HG03139 (cell line): ENCODE data around the gene TAOK2.
"Not testable (repeated sequence)": the region's sequence is repeated elsewhere in the genome, so short reads cannot be mapped to it uniquely, and the experiment has no call there.

Source experiments
- ATAC-seq: cut with Tn5 transposase; IDR thresholded peaks from one replicate; pipeline ENCODE4 v1.9.1; 2021; ENCODE audit not compliant: unreplicated experiment

The TAOK2 gene

DNA sequence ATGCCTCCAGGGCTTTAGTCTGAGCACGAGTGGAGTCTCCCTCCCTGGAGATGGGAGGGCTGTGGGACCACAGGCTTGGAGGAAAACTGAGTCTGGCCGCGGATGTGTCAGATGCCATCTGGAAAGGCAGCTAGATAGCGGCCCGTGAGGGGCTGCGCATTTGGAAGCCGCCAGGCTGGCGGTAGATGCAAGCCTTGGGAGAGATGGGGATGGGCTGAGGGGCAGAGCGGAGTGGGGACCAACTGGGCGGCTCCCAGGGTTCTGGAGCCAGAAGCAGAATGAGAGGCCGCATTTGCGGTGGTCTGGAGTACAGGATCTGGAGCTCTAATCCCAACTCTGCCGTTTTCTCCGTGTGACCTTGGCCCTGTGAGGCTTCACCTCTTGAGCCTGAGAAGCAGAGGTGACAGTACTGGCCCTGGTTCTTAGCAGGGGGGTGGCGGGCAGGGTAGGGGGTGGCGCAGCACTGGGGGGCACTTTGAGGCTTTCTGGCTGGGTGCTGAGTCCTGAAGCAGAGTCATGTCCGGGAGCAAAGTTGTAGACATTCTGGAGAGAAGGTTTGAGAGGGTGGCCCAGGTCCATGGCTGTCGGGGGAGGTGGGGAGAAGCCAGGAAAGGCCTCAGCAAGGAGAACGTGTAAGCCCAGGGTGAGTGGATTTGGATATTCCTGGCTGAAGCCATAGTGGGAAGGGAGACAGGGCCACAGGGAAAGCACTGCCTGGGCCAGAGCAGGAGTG, 29.1 kb downstream of the TAOK2 start:
- no peak for ATAC-seq

DNA sequence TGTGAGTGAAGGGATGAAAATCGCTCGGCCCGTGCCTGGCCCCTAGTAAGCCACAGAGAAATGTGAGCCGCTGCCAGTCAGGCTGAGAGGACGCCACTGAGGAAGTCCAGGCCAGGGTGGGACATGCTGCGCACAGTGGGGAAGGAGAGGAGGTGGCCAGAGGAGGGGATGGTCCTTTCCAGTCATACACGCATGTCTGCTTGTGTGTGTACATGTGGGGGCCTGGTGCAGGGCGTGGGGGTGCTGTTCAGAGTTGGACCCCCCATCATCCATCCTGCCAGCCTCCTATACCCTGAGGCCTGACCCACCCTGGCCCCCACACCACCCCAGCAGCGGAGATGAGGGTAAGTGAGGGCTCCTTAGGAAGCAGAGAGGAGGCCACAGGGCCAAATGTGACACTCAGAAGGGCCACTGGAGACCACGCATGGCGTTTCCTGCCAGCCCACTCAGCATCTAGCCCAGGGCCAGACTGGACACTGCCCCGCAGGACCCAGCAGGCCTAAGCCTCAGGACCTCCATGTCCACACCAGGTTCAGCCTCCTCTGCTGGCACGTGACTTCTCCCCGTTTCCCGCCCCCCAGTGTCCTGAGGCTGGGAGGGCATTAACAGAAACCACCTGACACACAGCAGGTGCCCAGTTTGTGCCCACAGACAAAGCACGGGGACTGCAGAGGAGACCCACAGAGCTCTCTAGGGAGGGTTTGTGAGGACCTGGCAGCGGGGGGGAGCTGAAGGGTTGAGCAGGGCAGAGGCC, 30.2 kb downstream of the TAOK2 start:
- ATAC-seq = no peak

DNA sequence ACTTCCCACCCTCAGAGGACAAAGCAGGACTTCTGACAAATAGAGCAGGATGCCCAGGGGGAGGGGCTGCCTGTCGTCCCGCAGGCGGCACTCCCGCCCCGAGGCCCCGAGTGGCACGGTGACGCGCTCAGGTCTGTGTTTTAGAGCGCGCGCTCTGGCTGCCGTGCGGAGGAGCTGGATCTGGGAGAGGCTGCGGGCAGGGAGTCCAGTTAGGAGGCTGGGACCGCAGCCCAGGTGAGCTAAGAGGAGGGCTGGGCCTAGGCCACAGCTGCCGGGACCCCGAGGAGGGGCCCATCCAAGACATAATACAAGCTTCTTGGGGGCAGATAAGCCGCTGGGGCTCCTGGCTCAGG, 30.7 kb downstream of the TAOK2 start:
- ATAC-seq = no peak

DNA sequence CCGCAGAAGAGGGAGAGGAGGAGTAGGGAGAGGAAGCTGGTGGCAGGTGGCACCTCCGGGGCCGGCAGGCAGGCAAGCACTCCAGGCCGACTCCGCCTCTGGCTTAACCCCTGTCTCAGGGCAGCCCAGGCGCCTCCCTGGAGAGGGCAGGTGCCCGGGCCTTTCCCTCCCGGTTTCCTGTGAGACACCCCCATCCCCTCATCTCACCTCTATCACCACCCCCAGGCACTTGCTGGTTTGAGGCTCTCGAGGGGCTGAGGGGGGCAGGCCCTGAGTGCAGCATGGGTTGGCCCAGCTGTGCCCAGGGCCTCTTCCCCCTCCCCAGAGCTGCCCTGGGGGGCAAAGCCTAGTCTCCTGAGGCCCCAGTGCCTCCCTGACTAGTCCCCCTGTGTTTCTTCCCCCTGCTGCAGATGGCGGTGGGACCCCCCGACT, 31.2 kb downstream of the TAOK2 start:
- no peak for ATAC-seq

DNA sequence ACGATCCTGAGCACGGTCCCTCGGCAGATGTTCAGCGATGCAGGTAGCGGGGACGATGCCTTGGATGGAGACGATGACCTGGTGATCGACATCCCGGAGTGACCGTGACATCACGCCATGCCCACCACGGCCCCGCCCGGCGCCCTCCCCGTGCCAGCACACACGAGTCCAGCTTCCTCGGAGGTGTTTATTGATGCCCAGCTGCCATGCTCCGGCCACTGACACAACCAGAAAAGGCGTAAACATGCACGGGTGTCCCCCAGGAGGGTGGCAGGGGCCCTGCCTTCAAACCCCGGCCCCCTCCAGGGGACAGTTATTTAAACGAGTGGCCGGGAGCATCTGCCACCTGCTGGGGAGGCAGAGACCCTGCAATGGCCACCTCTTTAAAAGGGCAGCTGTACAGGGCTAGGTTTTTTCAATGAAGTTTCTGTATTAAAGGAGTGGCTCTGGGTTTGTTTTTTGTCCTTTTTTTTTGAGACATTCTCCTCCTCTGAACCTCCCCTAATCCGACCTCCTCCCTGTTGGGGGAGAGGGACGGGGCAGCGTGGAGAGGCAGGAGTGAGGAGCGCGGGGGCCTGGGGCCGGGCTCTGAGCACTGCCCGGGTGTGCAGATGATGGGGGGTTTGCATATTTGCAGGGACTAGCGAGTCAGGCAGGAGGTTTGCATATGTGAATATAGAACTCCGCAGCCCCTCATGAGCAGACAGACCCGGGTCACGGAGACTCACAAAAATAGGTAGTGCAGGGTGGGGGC, 31.9 kb downstream of the TAOK2 start:
- ATAC-seq = no peak

DNA sequence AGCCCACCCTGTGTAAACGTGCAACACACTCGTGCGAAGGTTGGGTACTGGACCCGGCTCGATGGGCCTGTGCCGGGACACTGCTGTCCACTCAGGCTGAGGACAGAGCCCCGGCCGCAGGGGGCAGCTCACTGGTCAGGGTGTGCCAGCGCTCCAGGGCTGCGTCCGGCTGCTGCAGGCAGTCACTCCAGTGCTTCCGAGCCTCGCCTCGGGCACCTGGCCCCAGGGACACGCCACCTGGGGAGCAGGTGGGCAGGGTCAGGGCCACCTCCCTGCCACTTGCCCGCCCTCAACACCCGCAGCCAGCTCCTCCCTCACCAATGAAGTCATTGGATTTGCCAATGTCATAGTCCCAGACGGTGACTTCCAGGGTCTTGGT, 32.4 kb downstream of the TAOK2 start:
- ATAC-seq = no peak

DNA sequence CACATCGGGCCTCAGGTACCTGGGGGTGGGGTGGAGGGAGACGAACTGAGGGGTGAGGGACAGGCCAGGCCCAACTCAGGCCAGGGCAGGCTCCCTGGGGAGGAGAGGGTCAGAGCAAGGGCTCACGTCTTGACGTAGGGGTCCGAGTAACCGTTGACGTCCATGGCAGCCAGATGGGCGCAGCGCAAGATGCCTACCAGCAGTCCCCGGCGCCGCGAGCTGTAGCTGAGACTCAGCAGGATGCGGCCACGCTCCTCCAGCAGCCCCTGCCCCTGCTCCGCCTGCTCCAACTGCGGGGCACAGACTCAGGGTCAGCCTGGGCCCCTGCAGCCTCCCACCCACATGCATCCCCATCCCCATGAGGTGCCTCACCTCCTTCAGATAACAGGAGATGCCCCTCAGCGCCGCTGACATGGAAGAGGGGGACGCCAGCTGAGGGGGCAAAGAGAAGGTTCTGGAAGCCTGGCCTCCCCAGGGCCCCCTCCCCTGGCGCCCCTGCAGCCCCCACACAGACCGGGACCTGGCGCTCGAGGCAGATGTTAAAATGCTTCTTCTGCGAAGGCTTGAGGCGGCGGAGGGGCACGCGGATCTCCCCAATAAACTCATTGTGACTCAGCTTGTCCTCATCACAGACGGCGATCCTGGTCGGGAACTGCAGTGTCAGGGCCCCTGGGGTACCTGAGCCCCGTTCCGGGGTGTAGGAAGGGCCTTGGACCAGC, 33.1 kb downstream of the TAOK2 start:
- ATAC-seq = no peak

DNA sequence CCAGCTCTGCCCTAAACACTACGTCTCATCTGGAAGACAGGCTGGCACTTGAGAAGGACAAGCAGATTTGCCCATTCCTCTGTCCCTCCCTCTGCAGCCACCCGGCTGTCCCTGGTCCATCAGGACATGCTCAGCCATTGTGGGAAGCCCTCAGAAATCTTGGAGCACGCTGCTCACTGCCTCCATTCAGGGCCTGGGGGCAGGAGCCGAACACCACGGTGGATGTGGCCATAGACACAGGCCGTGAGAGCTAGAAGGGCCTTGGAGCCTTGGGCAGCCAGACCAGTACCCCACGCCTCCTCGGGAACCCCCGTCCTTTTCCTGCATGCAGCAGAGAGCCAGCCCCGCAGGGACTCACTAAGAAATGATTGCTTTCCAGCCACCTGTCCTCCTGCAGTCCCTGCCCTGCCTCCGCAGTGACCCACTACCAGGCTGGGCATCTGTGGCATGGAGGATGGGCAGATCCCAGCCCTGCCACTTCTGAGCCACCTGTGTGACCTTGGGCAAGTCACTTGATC, 33.8 kb downstream of the TAOK2 start:
- ATAC-seq = no peak

DNA sequence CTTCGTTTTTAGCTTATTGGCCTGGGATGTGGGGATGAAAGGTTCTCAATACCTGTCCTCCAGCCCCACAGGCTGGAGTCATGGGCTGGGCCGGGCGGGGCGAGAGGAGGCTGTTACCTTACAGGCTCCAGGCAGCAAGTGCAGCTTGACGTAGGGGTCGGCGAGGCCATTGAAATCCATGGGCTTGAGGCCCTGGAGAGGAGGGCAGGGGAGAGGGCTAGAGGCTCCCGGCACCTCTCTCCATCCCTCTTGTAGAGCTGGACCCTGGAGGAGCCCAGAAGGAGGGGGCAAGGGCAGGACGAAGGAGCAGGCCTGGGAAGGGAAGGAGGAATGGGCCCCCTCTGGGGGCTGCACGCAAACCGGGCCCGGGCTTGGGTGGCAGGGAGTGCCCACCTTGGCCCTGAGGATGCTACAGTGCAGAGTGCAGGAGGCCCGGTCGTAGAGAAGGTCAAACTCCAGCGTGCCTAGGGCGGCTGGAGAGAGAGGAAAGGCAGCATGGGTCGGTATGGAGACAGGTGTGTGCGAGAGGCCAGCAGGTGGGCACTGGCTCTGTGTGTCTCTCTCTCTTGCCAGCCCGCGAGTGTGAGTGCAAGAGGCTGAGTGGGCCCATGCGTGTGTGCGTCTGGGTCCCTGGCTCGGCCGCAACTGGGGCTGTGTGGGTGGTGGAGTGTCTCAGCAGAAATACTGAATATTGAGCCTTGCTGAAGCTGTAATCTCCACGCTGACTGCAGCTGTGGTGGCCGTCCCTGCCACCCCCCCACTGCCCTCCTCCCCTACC, 35.6 kb downstream of the TAOK2 start:
- no peak for ATAC-seq

DNA sequence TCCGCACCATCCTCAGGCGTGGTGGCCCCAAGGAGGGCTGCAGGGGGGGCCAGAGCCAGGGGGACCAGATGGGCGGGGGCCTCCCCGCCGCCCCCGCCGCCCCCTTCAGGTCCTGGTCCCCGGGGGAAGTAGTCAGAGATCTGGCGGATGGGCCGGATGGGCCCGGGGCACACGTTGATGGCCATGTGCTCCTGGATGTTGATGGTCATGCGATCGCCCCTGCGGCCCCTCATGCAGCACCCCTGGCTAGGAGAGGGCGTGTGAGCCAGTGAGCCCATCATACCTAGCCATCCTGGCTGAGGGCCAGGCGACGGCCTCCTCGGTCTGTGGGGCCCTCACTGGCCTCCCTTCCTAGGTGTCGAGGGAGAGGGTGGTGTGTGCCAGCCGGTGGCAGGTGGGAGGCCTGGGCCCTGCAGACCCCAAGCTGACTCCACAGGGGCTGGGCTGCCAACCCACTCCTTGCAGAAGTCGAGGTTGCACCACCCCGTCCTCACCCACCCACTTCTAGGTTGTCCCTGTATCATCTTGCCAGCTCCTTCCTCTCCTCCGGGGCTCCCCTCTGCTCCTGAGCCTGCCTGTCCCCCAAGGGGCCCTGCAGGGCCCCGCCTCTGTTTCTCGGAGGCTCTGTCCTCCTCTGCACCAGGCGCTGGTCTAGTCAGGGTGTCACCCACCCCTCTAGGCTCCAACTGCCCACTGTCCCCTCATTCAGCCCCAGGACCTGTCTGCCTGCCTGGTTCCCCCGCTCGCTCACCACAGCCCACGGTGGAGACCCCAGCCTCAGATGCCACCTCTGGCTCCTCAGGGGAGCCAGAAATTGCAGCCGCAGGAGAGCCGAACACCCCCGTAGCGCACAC, 36.5 kb downstream of the TAOK2 start:
- no peak for ATAC-seq

DNA sequence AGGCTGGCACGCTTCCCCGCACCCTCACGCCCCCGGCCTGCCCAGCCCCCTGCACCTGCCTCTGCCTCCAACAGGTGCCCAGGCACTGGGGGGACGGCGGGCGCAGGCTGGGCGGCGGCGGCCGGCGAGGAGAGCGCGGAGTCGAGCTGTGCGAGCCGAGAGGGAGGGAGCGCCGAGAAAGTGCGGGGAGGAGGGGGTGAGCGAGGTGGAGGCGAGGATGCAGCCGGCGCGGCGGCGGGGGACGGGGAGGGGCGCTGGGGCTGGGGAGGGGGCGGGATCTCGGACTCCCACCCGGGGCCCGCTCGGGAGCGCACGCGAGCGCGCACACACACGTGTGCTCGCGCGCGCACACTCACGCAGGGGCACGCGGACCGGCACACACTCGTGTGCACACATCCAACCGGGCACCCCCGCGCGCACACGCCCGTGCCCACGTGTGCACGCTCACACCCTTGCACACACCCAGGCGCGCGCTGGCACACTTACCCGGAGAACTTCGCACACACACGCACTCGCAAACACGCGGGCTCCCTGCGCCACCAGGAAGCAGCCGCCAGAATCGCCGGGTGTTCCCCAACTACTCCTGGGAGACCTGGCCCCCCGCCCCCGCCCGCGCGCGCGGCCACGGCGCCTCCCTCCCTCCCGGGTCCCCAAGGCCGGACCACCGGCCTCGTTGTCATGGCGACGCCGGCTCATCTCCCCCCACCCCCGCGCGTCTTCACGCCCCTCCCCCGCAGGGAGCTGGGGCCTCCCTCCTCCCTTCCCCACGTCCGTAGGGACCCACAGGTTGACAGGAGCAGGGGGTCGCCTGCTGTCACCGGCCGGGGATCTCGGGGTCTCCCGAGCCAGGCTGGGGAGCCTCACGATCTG, 37.4 kb downstream of the TAOK2 start, which contains the start of gene DOC2A:
Gene DOC2A, minus strand, starts transcription at position 184 of the 870 bp plus-strand sequence. CDS start 805 bp downstream, outside the sequence.
- ATAC-seq = no peak

DNA sequence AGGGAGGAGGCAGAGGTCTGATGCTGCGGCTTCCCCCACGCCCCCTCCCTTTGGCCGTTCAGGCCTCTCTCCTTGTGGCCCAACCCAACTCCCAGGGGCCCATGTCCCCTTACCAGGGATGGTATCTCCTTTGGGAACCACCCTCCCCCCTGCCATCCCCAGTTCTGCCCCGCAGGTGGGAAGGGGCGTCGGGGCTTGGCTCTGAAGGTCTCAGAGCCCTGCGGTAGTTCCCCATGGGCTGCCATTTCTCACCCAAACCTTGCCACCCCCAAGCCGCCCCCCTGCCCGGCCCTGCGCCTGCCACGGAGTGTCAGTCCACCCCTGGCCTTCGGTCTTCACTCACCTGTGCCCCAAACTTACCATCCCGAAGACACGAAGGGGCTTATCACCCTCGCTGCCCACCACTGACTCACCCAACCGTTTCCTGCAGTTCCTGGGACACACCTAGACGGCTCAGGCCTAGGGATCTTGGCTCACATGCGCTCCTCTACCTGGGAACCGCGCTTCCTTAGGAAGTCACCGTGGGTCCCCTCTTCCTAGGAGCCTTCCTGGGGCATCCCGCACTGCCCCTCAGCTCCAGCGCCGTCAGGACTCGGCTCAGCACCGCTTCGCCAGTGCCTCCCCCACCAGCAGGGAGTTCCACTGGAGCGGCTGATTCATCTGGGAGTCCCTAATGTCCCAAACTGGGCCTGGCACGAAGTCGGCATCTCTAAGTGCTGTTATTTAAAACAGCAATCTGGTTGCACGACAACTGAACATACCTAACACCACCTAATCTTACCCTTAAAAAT, 38.2 kb downstream of the TAOK2 start:
- no peak for ATAC-seq

DNA sequence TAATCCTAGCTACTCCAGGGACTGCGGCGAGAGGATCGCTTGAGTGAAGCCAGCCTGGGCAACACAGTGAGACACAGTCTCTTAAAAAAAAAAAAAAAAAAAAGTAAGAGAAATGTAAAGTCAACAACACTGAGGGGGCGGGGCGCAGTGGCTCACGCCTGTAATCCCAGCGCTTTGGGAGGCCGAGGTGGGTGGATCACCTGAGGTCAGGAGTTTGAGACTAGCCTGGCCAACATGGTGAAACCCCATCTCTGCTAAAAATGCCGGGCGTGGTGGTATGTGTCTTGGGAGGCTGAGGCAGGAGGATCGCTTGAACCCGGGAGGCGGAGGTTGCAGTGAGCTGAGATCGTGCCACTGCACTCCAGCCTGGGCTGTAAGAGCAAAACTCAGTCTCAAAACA, 38.9 kb downstream of the TAOK2 start:
- ATAC-seq = not testable (repeated sequence)

DNA sequence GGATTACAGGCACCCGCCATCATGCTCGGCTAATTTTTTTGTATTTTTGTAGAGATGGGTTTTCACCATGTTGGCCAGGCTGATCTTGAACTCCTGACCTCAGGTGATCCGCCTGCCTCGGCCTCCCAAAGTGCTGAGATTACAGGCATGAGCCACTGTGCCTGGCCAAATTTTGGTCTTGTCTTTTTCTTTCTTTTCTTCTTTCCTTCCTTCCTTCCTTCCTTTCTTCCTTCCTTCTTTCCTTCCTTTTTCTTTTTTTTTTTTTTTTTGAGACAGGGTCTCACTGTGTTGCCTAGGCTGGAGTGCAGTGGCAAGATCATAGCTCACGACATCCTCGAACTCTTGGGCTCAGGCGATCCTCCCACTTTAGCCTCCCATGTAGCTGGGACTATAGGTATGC, 41.8 kb downstream of the TAOK2 start:
- not testable (repeated sequence) for ATAC-seq

DNA sequence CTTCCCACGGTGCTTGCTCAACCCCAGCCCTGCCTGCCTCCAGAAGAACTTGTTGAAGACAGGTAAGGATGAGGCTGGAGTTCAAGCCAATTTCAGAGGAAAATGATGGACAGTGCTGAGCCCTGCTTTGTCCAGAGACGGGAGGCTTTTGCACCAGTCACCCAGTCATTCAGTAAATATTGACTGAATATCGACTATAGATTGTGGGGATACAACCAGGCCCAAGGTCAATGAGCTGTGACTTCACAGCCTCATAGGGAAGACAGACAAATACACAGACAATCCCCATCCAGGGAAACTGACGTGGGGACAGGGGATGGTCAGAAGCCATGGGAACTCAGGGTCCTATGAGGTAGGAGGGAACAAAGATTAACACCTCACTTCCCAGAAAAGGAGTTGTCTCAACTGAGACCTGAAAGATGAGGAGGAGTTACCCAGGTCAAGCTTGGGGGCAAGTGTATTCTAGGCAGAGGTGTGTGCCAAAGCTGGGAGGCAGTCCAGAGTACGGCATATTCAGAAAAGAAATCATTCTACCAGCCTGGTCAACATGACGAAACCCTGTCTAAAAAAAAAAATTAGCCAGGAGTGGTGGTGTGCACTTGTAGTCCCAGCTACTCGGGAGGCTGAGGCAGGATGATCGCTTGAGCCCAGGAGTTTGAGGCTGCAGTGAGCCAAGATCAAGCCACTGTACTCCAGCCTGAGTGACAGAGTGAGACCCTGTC, 43.0 kb downstream of the TAOK2 start:
- ATAC-seq = no peak

DNA sequence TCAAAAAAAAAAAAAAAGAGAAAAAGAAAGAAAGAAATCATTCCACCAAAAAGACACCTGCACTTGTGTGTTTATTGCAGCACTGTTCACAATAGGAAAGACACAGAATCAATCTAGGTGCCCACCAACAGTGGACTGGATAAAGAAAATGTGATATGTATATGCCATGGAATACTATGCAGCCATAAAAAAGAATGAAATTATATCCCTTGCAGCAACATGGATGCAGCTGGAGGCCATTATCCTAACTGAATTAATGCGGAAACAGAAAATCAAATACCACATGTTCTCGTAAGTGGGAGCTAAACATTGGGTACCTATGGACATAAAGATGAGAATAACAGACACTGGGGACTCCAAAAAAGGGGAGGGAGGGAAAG, 43.6 kb downstream of the TAOK2 start:
- no peak for ATAC-seq

DNA sequence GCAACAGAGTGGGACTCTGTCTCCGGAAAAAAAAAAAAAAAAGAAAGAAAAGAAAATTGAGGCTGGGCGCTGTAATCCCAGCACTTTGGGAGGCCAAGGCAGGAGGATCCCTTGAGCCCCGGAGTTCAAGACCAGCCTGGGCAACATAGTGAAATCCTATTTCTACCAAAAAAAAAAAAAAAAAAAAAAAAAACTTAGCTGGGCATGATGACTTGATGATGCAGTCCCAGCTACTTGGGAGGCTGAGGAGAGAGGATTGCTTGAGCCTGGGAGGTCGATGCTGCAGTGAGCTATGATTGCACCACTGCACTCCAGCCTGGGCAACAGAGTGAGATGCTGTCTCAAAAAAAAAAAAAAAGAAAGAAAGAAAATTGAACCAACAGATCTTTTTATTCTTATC, 44.3 kb downstream of the TAOK2 start:
- not testable (repeated sequence) for ATAC-seq
